GM21515 (cell line): ENCODE measurements around the gene PRICKLE4.
"Not testable (repeated sequence)": the region's sequence is repeated elsewhere in the genome, so short reads cannot be mapped to it uniquely, and the experiment has no call there.

Experiments used
- ATAC-seq: cut with Tn5 transposase; IDR thresholded peaks from one replicate; pipeline ENCODE4 v1.9.1; 2021; ENCODE audit not compliant: unreplicated experiment

The PRICKLE4 gene

DNA sequence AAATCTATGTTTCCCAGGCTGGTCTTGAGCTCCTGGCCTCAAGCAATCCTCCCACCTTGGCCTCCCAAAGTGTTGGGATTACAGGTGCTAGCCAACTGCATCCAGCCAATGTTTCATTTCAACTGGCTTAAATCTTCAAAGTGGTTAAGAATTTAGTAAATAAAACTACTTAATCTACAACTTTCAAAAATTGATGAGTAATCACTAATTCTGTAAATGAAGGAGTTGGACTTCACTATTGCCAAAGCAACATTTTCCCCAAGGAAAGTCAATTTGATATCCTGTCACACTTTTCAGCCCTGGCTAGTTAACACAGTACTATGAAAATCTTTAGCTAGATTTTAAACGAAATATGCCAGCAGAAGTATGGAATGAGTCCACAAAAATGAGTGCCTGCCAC lies 10.7 kb downstream of the PRICKLE4 start:
- no peak for ATAC-seq

DNA sequence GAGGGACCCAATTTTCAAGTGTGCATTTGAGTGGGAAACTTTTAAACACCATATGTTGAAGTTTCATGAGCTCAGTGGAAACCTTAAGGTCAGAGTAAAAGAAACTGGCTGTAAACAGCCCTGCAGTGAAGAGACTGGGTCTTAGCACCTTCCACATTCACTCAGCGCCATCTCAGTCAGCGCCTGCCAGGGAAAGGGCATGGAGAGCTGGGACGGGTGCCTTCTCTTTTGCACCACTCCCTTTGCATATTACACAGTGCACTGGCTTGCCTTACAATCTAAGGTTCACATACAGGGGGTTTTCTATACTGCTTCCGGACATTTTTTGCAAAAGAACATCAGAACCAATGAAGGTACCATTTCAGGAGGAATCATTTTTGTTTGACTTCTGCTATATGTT lies 11.4 kb downstream of the PRICKLE4 start:
- no peak for ATAC-seq

- no peak for ATAC-seq
Measured at GRCh38 chr6:41796474-41796873, 15.9 kb downstream of the PRICKLE4 start.

- ATAC-seq: no peak
Measured at GRCh38 chr6:41798901-41799558, 18.4 kb downstream of the PRICKLE4 start.

DNA sequence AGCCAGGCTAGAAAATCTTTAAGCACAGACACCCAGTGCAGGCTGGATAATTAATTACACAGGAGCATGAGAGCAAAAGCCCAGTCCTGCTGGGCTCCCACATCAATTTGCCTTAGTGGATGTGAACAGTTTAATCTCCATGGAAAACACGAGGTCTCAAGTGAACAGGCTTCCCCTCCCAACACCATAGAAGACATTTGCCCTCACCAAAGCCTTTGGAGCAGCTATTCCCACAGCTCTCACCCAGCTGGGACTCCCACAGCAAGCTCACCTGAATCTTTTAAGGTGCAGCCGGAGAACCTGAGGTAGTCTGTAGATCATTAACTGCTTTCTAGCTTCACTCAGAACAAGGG lies 19.0 kb downstream of the PRICKLE4 start:
- ATAC-seq: no peak

- ATAC-seq: no peak
Measured at GRCh38 chr6:41801380-41801779, 20.8 kb downstream of the PRICKLE4 start.

DNA sequence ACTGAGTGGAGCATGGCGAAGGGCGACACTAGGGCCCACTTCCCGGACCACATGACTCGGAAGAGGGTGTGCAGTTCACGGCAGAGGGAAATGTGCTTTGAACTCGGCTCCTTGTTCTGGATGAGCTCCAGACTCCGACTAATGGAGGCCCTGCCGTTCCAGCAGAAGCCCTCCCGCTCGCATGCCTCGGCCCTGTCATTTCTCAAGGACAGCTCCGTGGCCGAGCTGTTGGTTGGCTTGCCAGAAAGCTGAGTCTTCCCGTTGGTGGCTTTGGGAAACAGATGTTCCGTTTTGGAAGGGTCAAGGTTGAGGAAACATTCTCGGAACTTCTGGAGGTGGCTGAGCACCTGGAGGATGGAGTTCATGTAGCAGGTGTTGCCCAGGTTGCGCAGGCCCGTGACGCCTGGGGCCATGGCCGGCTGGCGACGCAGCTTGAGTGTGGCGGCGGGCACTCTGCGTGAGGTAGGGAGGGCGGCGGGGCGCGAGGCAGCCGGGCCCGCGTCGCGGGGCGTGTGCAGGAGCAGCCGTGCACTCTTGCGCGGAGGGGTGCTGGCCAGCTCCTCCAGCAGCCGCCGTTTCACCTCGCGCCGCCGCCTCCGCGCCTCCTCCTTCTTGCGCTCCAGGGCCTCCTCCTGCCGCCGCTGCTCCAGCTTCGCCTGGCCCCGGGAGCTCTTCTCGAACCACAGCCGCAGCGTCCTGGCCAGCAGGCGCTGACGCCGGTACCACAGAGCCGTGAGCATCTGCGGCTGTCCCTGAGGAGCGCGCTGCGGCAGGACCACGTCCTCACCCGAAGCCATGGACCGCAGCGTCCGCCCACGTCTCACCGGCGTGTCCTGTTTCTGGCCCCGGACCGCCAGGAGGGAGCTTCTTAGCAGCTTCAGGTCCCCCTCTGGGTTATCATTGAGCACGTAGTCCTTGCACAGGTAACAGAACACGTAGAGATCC lies 25.5 kb downstream of the PRICKLE4 start:
- no peak for ATAC-seq

DNA sequence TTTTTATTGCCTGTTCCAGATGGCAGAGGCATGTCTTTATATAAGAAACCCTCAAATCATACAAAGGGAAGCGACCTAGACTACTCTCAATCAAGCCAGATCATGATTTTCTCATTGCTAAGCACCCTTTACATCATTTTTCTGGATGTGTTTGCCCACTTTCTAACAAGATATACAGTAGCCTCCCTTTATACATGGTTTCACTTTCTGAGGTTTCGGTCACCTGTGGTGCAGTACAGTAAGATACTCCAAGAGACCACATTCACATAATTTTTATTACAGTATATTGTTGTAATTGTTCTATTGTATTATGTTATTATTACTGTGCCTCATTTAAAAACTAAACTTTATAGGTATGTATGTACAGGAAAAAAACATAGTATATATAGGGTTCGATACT lies 30.5 kb downstream of the PRICKLE4 start:
- no peak for ATAC-seq

DNA sequence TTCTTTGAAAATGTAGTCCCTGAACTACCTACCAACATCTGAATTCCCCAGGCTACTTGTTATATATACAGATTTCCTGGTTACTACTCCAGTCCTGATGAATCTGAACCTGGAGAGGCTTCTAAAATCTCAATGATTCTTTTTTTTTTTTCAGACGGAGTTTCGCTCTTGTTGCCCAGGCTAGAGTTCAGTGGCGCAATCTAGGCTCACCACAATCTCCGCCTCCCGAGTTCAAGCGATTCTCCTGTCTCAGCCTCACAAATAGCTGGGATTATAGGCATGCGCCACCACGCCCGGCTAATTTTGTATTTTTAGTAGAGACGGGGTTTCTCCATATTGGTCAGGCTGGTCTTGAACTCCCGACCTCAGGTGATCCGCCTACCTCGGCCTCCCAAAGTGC lies 31.4 kb downstream of the PRICKLE4 start:
- ATAC-seq: not testable (repeated sequence)

GRCh38 chr6:41813469-41813868 lies 32.9 kb downstream of the PRICKLE4 start:
- ATAC-seq: no peak

DNA sequence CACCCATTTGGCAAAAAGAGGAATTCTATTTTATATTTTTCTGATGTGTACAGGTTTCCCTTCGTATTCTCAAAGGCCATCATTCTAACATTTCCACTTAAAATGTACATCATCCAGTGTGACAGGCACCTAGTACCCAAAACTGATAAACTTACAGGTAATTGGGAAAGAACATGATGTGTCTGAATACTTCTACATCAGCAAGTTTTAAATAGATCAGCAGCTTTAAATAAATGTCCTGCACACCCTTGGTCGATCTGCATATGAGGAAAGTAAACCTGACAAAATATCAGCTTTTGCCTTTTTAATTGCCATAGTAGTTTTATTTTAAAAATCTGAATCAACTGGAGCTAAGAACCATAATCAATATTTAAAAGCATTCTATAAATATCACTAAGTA lies 33.4 kb downstream of the PRICKLE4 start:
- ATAC-seq: no peak

DNA sequence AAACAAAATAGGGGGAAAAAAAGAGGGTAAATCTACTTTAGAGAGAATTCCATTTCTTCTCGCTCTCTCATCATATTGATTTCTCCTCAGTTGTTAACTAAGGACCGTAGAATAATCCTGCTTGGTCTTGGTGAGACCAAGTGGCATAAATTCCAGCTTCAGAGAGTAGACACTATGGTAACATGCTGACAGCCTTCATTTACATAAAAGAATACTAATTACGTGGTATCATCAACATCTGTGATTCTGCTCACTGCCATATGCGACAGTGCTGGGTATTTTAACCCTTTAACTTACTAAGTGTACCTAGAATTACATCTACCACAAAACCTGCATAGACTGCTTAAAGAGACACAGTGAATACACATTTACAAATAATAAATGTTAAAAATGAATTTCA lies 34.0 kb downstream of the PRICKLE4 start:
- no peak for ATAC-seq

- ATAC-seq: no peak
Measured at GRCh38 chr6:41815587-41815986, 35.0 kb downstream of the PRICKLE4 start.

DNA sequence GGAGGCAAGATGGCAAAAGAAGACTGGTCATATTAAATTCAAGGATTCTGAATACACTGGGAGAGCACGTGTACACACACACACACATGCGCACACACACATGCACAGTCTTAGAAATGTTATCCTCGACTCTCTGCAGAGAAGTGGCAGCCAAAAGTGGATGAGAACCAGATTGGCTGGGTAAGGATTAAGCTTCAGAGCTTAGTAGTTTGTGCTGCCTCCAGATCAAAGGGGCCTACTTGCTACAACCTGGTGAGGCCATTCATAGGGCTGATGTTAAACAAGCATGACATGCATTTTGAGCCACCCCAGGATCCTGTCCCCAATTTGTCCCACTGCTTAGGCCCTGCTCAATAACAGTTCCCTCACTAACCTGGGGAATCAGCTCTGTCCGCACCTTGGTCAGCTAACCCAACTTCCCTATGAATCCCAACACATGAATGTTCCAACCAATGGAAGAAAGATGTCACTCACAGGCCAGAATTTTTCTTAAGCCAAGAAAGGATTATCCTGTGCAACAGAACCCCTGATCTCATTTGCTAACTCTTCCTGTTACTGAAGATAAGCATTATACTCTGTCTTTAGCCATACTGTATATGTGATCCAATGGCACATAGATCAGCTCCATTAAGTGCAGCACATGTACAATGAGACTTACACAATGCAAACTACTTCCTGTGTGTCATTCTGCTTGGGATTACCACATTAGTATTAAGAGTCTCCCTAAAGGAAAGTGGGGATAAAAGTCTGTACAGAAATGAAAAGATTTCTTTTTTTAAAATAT lies 37.9 kb downstream of the PRICKLE4 start:
- no peak for ATAC-seq

GRCh38 chr6:41821266-41821665 lies 40.7 kb downstream of the PRICKLE4 start:
- no peak for ATAC-seq

- no peak for ATAC-seq
Measured at GRCh38 chr6:41822021-41822420, 41.4 kb downstream of the PRICKLE4 start.

GRCh38 chr6:41823178-41823577 lies 42.6 kb downstream of the PRICKLE4 start:
- no peak for ATAC-seq

DNA sequence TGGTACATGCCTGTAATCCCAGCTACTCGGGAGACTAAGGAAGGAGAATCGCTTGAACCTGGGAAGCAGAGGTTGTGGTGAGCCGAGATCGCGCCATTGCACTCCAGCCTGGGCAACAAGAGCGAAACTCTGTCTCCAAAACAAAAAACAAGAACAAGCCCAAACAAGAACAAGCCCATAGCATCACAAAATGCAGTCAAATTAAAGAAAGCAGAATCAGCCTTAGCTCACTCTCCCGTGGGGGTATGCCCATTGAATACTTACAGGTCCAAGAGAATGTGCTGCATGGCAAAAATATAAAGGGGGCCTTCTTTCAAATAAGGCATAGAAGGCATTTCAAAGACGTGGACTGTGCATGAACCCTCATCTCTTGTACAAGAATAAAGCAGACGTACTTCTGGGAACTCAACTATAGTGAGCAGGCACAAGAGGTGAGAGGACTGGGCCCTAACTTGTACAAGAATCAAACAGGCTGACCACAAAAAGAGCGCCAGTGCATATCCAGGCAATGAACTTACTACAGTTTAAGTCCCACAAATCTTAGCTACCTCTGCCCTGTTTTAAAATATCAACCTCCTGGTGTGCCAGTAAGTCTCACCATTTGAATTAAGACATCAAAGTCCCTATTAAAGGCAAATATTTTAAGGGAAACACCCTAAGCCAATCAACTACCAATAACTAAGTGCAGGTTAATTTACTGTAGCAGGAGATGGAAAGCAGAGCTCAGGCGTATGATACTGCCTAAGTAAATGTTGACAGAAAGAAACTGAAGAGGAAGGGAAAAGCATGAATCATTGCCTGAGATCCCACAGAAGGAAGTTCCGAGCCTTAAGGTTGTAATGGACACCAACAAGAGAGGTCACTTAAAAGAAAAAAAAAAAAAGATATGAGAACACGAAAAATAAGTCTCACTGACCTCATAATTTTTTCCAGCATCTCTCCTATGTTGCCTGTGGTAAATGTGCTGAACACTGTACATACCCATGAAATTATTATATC lies 44.3 kb downstream of the PRICKLE4 start:
- no peak for ATAC-seq

DNA sequence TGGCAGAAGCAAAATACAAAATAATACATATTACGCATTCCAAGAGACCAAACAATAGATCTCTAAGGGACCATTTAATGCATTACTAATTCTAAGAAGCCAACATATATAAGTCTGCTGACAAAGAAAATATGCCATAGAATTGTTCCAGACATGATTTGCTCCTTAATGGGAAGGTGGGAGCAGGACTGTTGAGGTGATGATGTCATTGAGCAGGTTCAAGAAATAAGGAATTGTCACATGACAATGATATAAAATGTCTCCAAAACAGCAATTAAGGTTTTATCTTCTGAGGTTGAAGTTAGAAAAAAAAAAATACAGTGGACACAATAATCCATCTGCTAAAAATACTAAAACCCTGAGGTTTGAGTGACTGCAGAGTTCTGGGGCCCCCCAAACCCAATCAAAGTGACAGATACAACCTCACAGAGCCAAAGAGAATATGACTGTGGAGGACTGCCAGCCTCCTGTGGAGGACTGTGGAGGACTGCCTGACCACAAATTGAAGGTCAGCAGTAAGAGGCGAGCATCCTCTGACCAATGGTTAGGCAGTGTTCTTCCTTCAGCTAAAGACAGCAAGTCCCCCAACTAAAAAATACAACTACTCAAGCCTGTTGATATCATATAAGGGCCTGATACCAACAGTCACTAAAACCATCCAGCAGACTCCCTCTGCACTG lies 45.9 kb downstream of the PRICKLE4 start:
- no peak for ATAC-seq

DNA sequence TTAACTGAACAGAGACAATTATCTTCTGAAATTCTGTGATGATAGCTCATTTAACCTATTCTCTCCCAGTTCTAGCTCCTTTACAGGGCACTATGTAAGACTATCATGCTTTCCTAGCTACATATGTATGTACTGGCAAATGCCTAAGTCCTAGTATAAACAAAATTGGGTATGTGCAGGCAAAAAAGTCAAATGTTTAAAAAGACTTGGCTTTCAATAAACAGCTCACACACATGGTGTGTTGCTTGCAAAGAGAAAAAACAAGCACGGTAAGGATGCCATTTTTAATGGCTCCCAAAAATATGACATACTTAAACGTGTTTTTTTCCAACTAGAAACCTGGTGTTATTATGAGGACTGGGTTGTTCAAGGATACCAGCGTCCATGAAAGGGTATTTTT lies 51.7 kb downstream of the PRICKLE4 start:
- ATAC-seq: no peak
